ENCODE results near the gene TCF12.

DNA sequence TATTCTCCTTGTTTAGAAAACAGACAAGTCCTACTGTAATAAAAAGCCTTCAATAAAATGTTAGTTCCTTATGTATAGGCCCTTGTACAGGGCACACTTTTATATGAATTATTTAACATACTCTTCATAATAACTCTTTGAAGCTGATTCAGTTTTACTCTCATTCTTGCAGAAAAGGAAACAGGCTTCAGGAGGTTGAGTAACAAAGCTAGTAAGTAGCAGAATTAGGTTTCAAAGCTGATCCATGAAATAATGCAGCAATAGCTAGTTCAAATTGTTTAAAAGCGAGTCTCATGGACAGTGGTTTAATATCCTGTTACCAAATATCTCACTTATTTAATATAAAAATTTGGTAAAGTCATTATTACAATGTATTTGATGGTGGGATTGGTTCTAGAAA lies 25.0 kb downstream of the TCF12 start:
- no peak for TF ChIP-seq TCF12 (IDR thresholded peaks at IDR 0.05; ENCODE audit: low read depth)
- TF ChIP-seq TAF1 (IDR thresholded peaks at IDR 0.05; ENCODE audit: low read depth), result no peak
- no peak for TF ChIP-seq CREB1 (IDR thresholded peaks at IDR 0.05; ENCODE audit: low read depth)
- TF ChIP-seq RAD21 (IDR thresholded peaks at IDR 0.05; ENCODE audit: low read depth), result no peak
- TF ChIP-seq EP300 (IDR thresholded peaks at IDR 0.05; ENCODE audit: borderline replicate concordance), result no peak
- TF ChIP-seq USF1 (IDR thresholded peaks at IDR 0.05), result no peak
- no peak for TF ChIP-seq CEBPB (IDR thresholded peaks at IDR 0.05)
- no peak for TF ChIP-seq FOXM1 (IDR thresholded peaks at IDR 0.05; ENCODE audit: borderline replicate concordance, low read depth)
- TF ChIP-seq YY1 (IDR thresholded peaks at IDR 0.05; ENCODE audit: low read depth), result no peak
- TF ChIP-seq, protein P1, sequence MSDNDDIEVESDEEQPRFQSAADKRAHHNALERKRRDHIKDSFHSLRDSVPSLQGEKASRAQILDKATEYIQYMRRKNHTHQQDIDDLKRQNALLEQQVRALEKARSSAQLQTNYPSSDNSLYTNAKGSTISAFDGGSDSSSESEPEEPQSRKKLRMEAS (IDR thresholded peaks at IDR 0.05), result no peak
- TF ChIP-seq REST (IDR thresholded peaks at IDR 0.05; ENCODE audit: low read depth), result no peak
- no peak for TF ChIP-seq NFIC (IDR thresholded peaks at IDR 0.05)
- no peak for TF ChIP-seq EGR1 (IDR thresholded peaks at IDR 0.05)
